Mesenchymal stem cell (in vitro differentiated cells and primary cell): ENCODE results near the gene RYR2.

ENCODE experiments used
- DNase-seq: peaks from one replicate; pipeline ENCODE4 v3.0.0-alpha.2; 2013
- H2AFZ ChIP-seq: one replicate; pipeline ENCODE4 v1.6.1; 2013; ENCODE audit warnings: low read depth, mild to moderate bottlenecking, control low read depth, inconsistent platforms, low read length, moderate library complexity
- H2AK5ac ChIP-seq: 2 replicates; pipeline ENCODE4 v1.6.1; 2013; ENCODE audit warnings: low read length, moderate library complexity, mild to moderate bottlenecking, inconsistent platforms; ENCODE audit not compliant: severe bottlenecking
- H2BK120ac ChIP-seq: one replicate; pipeline ENCODE4 v1.6.1; 2013; ENCODE audit warnings: low read depth, mild to moderate bottlenecking, inconsistent platforms, low read length, moderate library complexity
- H2BK12ac ChIP-seq, 2 experiments: one replicate each; pipeline ENCODE4 v1.6.1; 2013; ENCODE audit warnings: inconsistent platforms in 2 of 2, low read length in 2 of 2, mild to moderate bottlenecking in 2 of 2, moderate library complexity in 2 of 2, control low read depth in 1 of 2
- H2BK15ac ChIP-seq: one replicate; pipeline ENCODE4 v1.6.1; 2013; ENCODE audit warnings: mild to moderate bottlenecking, low read depth, inconsistent platforms; ENCODE audit not compliant: poor library complexity, severe bottlenecking
- H2BK5ac ChIP-seq: 2 replicates; pipeline ENCODE4 v1.6.1; 2013; ENCODE audit warnings: low read depth, mild to moderate bottlenecking, low read length, control low read depth, inconsistent platforms; ENCODE audit not compliant: poor library complexity, severe bottlenecking
- H3K14ac ChIP-seq, 2 experiments: one replicate each; pipeline ENCODE4 v1.6.1; 2013; ENCODE audit warnings: inconsistent platforms in 2 of 2, low read length in 2 of 2, control low read depth in 1 of 2, mild to moderate bottlenecking in 1 of 2, moderate library complexity in 1 of 2
- H3K18ac ChIP-seq, 2 experiments: one replicate each; pipeline ENCODE4 v1.6.1; 2013; ENCODE audit warnings: inconsistent platforms in 2 of 2, low read length in 2 of 2, control low read depth in 1 of 2, low read depth in 1 of 2, mild to moderate bottlenecking in 1 of 2
- H3K23ac ChIP-seq, 2 experiments: one replicate each; pipeline ENCODE4 v1.6.1; 2013; ENCODE audit warnings: inconsistent platforms in 2 of 2, low read length in 2 of 2, mild to moderate bottlenecking in 2 of 2, moderate library complexity in 2 of 2, control low read depth in 1 of 2
- H3K27ac ChIP-seq: 2 replicates; pipeline ENCODE4 v1.5.1; 2013; ENCODE audit warnings: mild to moderate bottlenecking, moderate library complexity, low read length, control low read depth, inconsistent platforms; ENCODE audit not compliant: poor library complexity, severe bottlenecking
- H3K27me3 ChIP-seq, 2 experiments: 2 replicates each; pipeline versions ENCODE4 v1.6.1 to v1.7.0; 2013; ENCODE audit warnings: low read length in 2 of 2, mild to moderate bottlenecking in 2 of 2, moderate library complexity in 2 of 2, control low read depth in 1 of 2, inconsistent platforms in 1 of 2; ENCODE audit not compliant: control insufficient read depth in 1 of 2, insufficient read depth in 1 of 2
- H3K36me3 ChIP-seq, 2 experiments: 2 replicates each; pipeline versions ENCODE4 v1.6.1 to v1.7.0; 2013; ENCODE audit warnings: low read length in 2 of 2, control low read depth in 1 of 2, inconsistent platforms in 1 of 2, low read depth in 1 of 2, mild to moderate bottlenecking in 1 of 2; ENCODE audit not compliant: insufficient read depth in 2 of 2, control insufficient read depth in 1 of 2
- H3K4ac ChIP-seq, 2 experiments: one replicate each; pipeline ENCODE4 v1.6.1; 2013; ENCODE audit warnings: inconsistent platforms in 2 of 2, low read length in 2 of 2, mild to moderate bottlenecking in 2 of 2, moderate library complexity in 2 of 2, control low read depth in 1 of 2, low read depth in 1 of 2
- H3K4me1 ChIP-seq: 2 replicates; pipeline ENCODE4 v1.6.1; 2013; ENCODE audit warnings: low read depth, low read length, control low read depth; ENCODE audit not compliant: control insufficient read depth, insufficient read depth
- H3K4me2 ChIP-seq: 2 replicates; pipeline ENCODE4 v1.6.1; 2013; ENCODE audit warnings: low read length, mild to moderate bottlenecking, inconsistent platforms; ENCODE audit not compliant: poor library complexity, severe bottlenecking
- H3K4me3 ChIP-seq, 2 experiments: 2 replicates each; pipeline versions ENCODE4 v1.5.1 to v1.7.0; 2013; ENCODE audit warnings: low read length in 2 of 2, mild to moderate bottlenecking in 2 of 2, control low read depth in 1 of 2, low read depth in 1 of 2; ENCODE audit not compliant: insufficient read depth in 1 of 2
- H3K79me1 ChIP-seq: replicated peaks from 2 replicates; pipeline ENCODE4 v1.6.1; 2013; ENCODE audit warnings: mild to moderate bottlenecking, control low read depth, low read length, inconsistent platforms; ENCODE audit not compliant: poor library complexity, severe bottlenecking
- H3K9ac ChIP-seq: 2 replicates; pipeline ENCODE4 v1.7.0; 2013; ENCODE audit warnings: mild to moderate bottlenecking, low read length, moderate library complexity
- H3K9me3 ChIP-seq: 2 replicates; pipeline ENCODE4 v1.7.0; 2013; ENCODE audit warnings: mild to moderate bottlenecking, low read length; ENCODE audit not compliant: control insufficient read depth
- H4K8ac ChIP-seq: one replicate; pipeline ENCODE4 v1.6.1; 2013; ENCODE audit warnings: inconsistent platforms, mild to moderate bottlenecking, low read length, moderate library complexity
- H4K91ac ChIP-seq: one replicate; pipeline ENCODE4 v1.6.1; 2013; ENCODE audit warnings: mild to moderate bottlenecking, low read length, inconsistent platforms
- WGBS: methylation state at CpG from one replicate; pipeline ENCODE4 v1.1.7; 2013; ENCODE audit warnings: mixed read lengths; 5-methylcytosine and 5-hydroxymethylcytosine counted together

The RYR2 gene

DNA sequence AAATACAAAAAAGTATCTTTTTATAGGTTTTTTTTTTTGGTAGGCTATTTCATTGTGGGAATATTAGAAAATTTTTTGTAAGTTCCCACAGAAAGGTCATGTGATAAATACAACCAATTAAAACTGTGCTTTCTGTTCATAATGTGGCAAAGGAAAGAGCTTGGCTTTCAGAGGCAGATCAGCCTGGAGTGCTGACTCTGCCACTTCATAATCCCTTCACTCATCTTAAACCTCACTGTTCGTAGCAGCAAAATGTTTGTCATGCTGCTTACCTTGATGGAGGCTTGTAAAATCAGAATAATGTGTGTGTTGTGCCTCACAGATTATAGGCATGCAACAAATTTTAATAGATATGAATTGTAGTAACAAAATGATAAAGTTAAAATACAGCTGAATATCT, 671.9 kb downstream of the RYR2 start:
- Histone ChIP-seq H3K4ac (no peak overlapping the region), H3K27ac (no peak overlapping the region), H3K4me3 (no peak overlapping the region), H3K36me3 (no peaks in the 10 kb centered on the region), H3K4me2 (no peak overlapping the region), H2AFZ (no peak overlapping the region), H2BK120ac (no peak overlapping the region), H2AK5ac (no peak overlapping the region), H3K9me3 (no peaks in the 10 kb centered on the region), H2BK12ac (no peak overlapping the region), H2BK15ac (no peak overlapping the region), H4K8ac (no peak overlapping the region), H3K27me3 (no peaks in the 10 kb centered on the region), H3K18ac (no peak overlapping the region), H4K91ac (no peak overlapping the region), H3K14ac (no peak overlapping the region), H3K4me1 (no peaks in the 10 kb centered on the region), H3K23ac (no peak overlapping the region), H2BK5ac (no peak overlapping the region), H3K79me1 (no peaks in the 10 kb centered on the region), H3K9ac (no peak overlapping the region)
- no CpG with 5 or more reads among the region's 1 CpG for WGBS
- peak; percentile 2 for DNase-seq

DNA sequence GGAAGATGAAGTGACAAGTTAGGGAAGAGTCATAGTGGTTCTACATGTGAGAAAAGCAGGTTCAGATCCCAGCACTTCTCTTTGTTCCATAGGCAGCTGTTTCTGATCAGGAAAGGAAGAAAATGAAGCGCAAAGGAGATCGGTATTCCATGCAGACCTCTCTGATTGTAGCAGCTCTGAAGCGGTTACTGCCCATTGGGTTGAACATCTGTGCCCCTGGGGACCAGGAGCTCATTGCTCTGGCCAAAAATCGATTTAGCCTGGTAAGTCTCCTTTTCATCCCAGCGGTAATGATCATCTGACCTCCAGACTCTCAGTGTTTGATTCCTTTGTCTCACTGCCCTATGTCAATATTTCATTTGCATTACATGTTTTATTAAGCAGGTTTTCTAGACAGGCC, 675.1 kb downstream of the RYR2 start:
- 91% methylated on average over 5 of the region's 5 CpGs for WGBS
- H3K4me3 ChIP-seq: no peak overlapping the region

GRCh38 chr1:237730826-237731350, 688.9 kb downstream of the RYR2 start:
- H3K23ac ChIP-seq: no peak overlapping the region
- H3K4me1 ChIP-seq: no peaks in the 10 kb centered on the region
- no peaks in the 10 kb centered on the region for H3K36me3 ChIP-seq
- no peak overlapping the region for H3K9ac ChIP-seq
- no peak overlapping the region for H3K27ac ChIP-seq
- no CpG with 5 or more reads among the region's 1 CpG for WGBS
- no peaks in the 10 kb centered on the region for H3K9me3 ChIP-seq
- H3K4me3 ChIP-seq: no peak overlapping the region
- DNase-seq: no peak
- no peak overlapping the region for H2BK15ac ChIP-seq
- no peak overlapping the region for H3K14ac ChIP-seq
- H3K4ac ChIP-seq: no peak overlapping the region
- H2AK5ac ChIP-seq: no peak overlapping the region
- H2BK12ac ChIP-seq: no peak overlapping the region
- H2AFZ ChIP-seq: no peak overlapping the region
- no peak overlapping the region for H3K4me2 ChIP-seq
- no peaks in the 10 kb centered on the region for H3K27me3 ChIP-seq
- H3K18ac ChIP-seq: no peak overlapping the region
- H3K79me1 ChIP-seq: no peaks in the 10 kb centered on the region
- no peak overlapping the region for H4K91ac ChIP-seq
- no peak overlapping the region for H4K8ac ChIP-seq
- no peak overlapping the region for H2BK120ac ChIP-seq
- no peak overlapping the region for H2BK5ac ChIP-seq

More for the DNA sequence above, 675.1 kb downstream of the RYR2 start:
- Histone ChIP-seq H3K9me3 (no peaks in the 10 kb centered on the region), H2BK15ac (no peak overlapping the region), H3K4me1 (no peaks in the 10 kb centered on the region), H3K36me3 (no peaks in the 10 kb centered on the region), H3K14ac (no peak overlapping the region), H2BK5ac (no peak overlapping the region), H3K4me2 (no peak overlapping the region), H3K27ac (no peak overlapping the region), H2BK120ac (no peak overlapping the region), H2AFZ (no peak overlapping the region), H3K18ac (no peak overlapping the region), H4K91ac (no peak overlapping the region), H2AK5ac (no peak overlapping the region), H3K4ac (no peak overlapping the region), H2BK12ac (no peak overlapping the region), H3K27me3 (no peaks in the 10 kb centered on the region), H3K9ac (no peak overlapping the region), H3K23ac (no peak overlapping the region), H3K79me1 (no peaks in the 10 kb centered on the region), H4K8ac (no peak overlapping the region)
- DNase-seq: no peak

GRCh38 chr1:237732657-237733056, 690.7 kb downstream of the RYR2 start:
- H3K23ac ChIP-seq: no peak overlapping the region
- no peaks in the 10 kb centered on the region for H3K9me3 ChIP-seq
- H2BK5ac ChIP-seq: no peak overlapping the region
- H3K4me3 ChIP-seq: no peak overlapping the region
- no peak overlapping the region for H2BK120ac ChIP-seq
- no peak overlapping the region for H3K4me2 ChIP-seq
- H3K4ac ChIP-seq: no peak overlapping the region
- H3K4me1 ChIP-seq: no peaks in the 10 kb centered on the region
- 82% methylated on average over 2 of the region's 2 CpGs for WGBS
- no peak overlapping the region for H2AFZ ChIP-seq
- no peak overlapping the region for H3K18ac ChIP-seq
- no peak overlapping the region for H4K8ac ChIP-seq
- H3K27me3 ChIP-seq: no peaks in the 10 kb centered on the region
- no peak overlapping the region for H3K27ac ChIP-seq
- H2AK5ac ChIP-seq: no peak overlapping the region
- H3K9ac ChIP-seq: no peak overlapping the region
- H4K91ac ChIP-seq: no peak overlapping the region
- no peaks in the 10 kb centered on the region for H3K79me1 ChIP-seq
- H3K36me3 ChIP-seq: no peaks in the 10 kb centered on the region
- no peak overlapping the region for H2BK12ac ChIP-seq
- no peak for DNase-seq
- no peak overlapping the region for H2BK15ac ChIP-seq
- no peak overlapping the region for H3K14ac ChIP-seq
